Keratinocyte (primary cell): ENCODE measurements around the gene GFPT2.

Experiments
- EZH2 ChIP-seq: IDR thresholded peaks from one replicate; pipeline ENCODE4 v1.6.1; 2012; ENCODE audit warnings: inconsistent platforms, mild to moderate bottlenecking, low read length, moderate library complexity
- TF ChIP-seq, protein P1 (sequence below), 3 experiments: IDR thresholded peaks in 1 of 3; conservative IDR thresholded peaks in 1 of 3; optimal IDR thresholded peaks in 1 of 3; 2 replicates in 2 of 3; 3 replicates in 1 of 3; pipeline versions ENCODE3 to v1.5.1; 2011; ENCODE audit warnings: low read length in 3 of 3, mild to moderate bottlenecking in 3 of 3, moderate library complexity in 2 of 3, control low read depth in 1 of 3, inconsistent platforms in 1 of 3; ENCODE audit not compliant: insufficient read depth in 2 of 3; ENCODE audit errors: extremely low read depth in 1 of 3

- TF ChIP-seq, protein P1, sequence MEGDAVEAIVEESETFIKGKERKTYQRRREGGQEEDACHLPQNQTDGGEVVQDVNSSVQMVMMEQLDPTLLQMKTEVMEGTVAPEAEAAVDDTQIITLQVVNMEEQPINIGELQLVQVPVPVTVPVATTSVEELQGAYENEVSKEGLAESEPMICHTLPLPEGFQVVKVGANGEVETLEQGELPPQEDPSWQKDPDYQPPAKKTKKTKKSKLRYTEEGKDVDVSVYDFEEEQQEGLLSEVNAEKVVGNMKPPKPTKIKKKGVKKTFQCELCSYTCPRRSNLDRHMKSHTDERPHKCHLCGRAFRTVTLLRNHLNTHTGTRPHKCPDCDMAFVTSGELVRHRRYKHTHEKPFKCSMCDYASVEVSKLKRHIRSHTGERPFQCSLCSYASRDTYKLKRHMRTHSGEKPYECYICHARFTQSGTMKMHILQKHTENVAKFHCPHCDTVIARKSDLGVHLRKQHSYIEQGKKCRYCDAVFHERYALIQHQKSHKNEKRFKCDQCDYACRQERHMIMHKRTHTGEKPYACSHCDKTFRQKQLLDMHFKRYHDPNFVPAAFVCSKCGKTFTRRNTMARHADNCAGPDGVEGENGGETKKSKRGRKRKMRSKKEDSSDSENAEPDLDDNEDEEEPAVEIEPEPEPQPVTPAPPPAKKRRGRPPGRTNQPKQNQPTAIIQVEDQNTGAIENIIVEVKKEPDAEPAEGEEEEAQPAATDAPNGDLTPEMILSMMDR (optimal IDR thresholded peaks at IDR 0.05 in 1 of 3, IDR thresholded peaks at IDR 0.05 in 1 of 3, conservative IDR thresholded peaks at IDR 0.05 in 1 of 3; ENCODE audit: extremely low read depth in 1 of 3, insufficient read depth in 2 of 3, low read length in 3 of 3), result no peak
- TF ChIP-seq EZH2, result no peak
These were observed 13.2 kb upstream of the GFPT2 start for GRCh38 chr5:180366326-180366725.
